Panc1 (cell line): Measurements from ENCODE around the gene ZC3H12C. TPM values are rescaled to one million over a fixed set of nuclear protein-coding genes. Genes with fewer than 3 reads are reported as not detected.

Source experiments
- ATAC-seq: fragments of 200-7000 bp; cut with Tn5 transposase; 2 replicates; pipeline ENCODE4 v1.9.1; 2020; ENCODE audit warnings: mild to moderate bottlenecking, moderate library complexity
- BruUV-seq: library from RNA; stranded (reverse); fragments of 400-500 nt; replicated peaks from 2 replicates; lab custom pipeline; 2021; lab: Mats Ljungman, UMichigan
- CTCF ChIA-PET: fragments of 300-600 bp; sonication (Branson Sonifier 250); formaldehyde crosslinking; loops from one replicate; lab custom pipeline; 2022; ENCODE audit warnings: antibody characterized with exemption; lab: Charles Lee
- POLR2A ChIA-PET: fragments of 300-600 bp; sonication (Branson Sonifier 250); formaldehyde crosslinking; loops from one replicate; lab custom pipeline; 2022; ENCODE audit warnings: antibody characterized with exemption; lab: Charles Lee
- DNase-seq: peaks from one replicate; pipeline ENCODE4 v3.0.0-alpha.2; 2010; ENCODE audit warnings: low read depth, low spot score
- H3K27ac ChIP-seq: 2 replicates; pipeline ENCODE4 v1.5.1; 2011; ENCODE audit warnings: mild to moderate bottlenecking, low read length, inconsistent platforms
- H3K27me3 ChIP-seq: fragments of 200-500 bp; sonication (Bioruptor generic); 2 replicates; pipeline ENCODE4 v1.6.0; 2014; ENCODE audit warnings: low read length, inconsistent platforms; ENCODE audit not compliant: control insufficient read depth, insufficient read depth
- H3K36me3 ChIP-seq: fragments of 200-500 bp; sonication (Bioruptor generic); 2 replicates; pipeline ENCODE4 v1.5.1; 2014; ENCODE audit warnings: inconsistent platforms, mild to moderate bottlenecking, low read length, moderate library complexity; ENCODE audit not compliant: control insufficient read depth, insufficient read depth
- H3K4me1 ChIP-seq: 2 replicates; pipeline ENCODE4 v1.5.1; 2011; ENCODE audit warnings: inconsistent platforms, mild to moderate bottlenecking, low read length, moderate library complexity; ENCODE audit not compliant: control insufficient read depth, insufficient read depth
- H3K4me3 ChIP-seq, 2 experiments: 2 replicates each; pipeline ENCODE4 v1.5.1; 2011 to 2012; ENCODE audit warnings: low read depth in 2 of 2, low read length in 2 of 2, mild to moderate bottlenecking in 2 of 2, inconsistent platforms in 1 of 2, moderate library complexity in 1 of 2
- H3K9me3 ChIP-seq: fragments of 200-500 bp; sonication (Bioruptor generic); 2 replicates; pipeline ENCODE4 v1.5.1; 2014; ENCODE audit warnings: low read depth, mild to moderate bottlenecking, inconsistent platforms, low read length, moderate library complexity; ENCODE audit not compliant: control insufficient read depth, insufficient read depth
- CTCF ChIP-seq: fragments of 450-650 bp; IDR thresholded peaks from 2 replicates; pipeline ENCODE4 v1.5.1; 2017; ENCODE audit warnings: mild to moderate bottlenecking
- POLR2AphosphoS5 ChIP-seq: IDR thresholded peaks from 2 replicates; pipeline ENCODE4 v1.6.1; 2012; ENCODE audit warnings: mild to moderate bottlenecking, low read depth, low read length, moderate library complexity
- SIN3A ChIP-seq: IDR thresholded peaks from 2 replicates; pipeline ENCODE4 v1.6.1; 2012; ENCODE audit warnings: low read depth, mild to moderate bottlenecking, low read length, moderate library complexity, borderline replicate concordance; ENCODE audit not compliant: insufficient read depth
- TCF7L2 ChIP-seq: IDR thresholded peaks from 2 replicates; pipeline ENCODE4 v1.6.1; 2011; ENCODE audit warnings: mild to moderate bottlenecking, low read depth, low read length, inconsistent platforms
- in situ Hi-C: cut with HindIII; loops from 2 replicates; pipeline ENCODE4 v1.10.0; 2016; ENCODE audit warnings: low sequenced_read_pairs, low pct_unique_long_range_greater_than_20kb
- intact Hi-C: fragments of 100-400 bp; cut with micrococcal nuclease; formaldehyde crosslinking; loops from one replicate; pipeline ENCODE4 v1.10.0; 2022; ENCODE audit not compliant: unreplicated experiment
- total RNA-seq: library from RNA; stranded (reverse); gene quantifications from one replicate; pipeline ENCODE4 v1.2.1, GENCODE V29; 2021; ENCODE audit not compliant: unreplicated experiment
- TF ChIP-seq, protein P1 (sequence below), 2 experiments: IDR thresholded peaks; 2 replicates each; pipeline ENCODE4 v1.6.1; 2011 to 2012; ENCODE audit warnings: low read depth in 2 of 2, control low read depth in 1 of 2, low read length in 1 of 2, mild to moderate bottlenecking in 1 of 2, moderate library complexity in 1 of 2; ENCODE audit not compliant: insufficient read depth in 1 of 2

Gene ZC3H12C
- total RNA-seq, 1 experiment from 2014 or later, result 13.5 TPM

- Histone ChIP-seq H3K27ac (no peak overlapping the region), H3K36me3 (no peaks in the 10 kb centered on the region), H3K4me1 (0 out of 2 replicates have a peak, but pooled peaks cover 1% of the 10 kb centered on the region), H3K27me3 (peaks cover 14% of the 10 kb centered on the region; the same call in 1 of the 2 replicates), H3K4me3 (no peak overlapping the region), H3K9me3 (no peaks in the 10 kb centered on the region)
- intact Hi-C loops (no loop called here), in situ Hi-C loops (no loop called here)
- ATAC-seq (no peak), DNase-seq (no peak)
- ChIA-PET POLR2A (no interaction called here), CTCF (no interaction called here)
- TF ChIP-seq POLR2AphosphoS5 (no peak), TCF7L2 (no peak)
- TF ChIP-seq, protein P1, sequence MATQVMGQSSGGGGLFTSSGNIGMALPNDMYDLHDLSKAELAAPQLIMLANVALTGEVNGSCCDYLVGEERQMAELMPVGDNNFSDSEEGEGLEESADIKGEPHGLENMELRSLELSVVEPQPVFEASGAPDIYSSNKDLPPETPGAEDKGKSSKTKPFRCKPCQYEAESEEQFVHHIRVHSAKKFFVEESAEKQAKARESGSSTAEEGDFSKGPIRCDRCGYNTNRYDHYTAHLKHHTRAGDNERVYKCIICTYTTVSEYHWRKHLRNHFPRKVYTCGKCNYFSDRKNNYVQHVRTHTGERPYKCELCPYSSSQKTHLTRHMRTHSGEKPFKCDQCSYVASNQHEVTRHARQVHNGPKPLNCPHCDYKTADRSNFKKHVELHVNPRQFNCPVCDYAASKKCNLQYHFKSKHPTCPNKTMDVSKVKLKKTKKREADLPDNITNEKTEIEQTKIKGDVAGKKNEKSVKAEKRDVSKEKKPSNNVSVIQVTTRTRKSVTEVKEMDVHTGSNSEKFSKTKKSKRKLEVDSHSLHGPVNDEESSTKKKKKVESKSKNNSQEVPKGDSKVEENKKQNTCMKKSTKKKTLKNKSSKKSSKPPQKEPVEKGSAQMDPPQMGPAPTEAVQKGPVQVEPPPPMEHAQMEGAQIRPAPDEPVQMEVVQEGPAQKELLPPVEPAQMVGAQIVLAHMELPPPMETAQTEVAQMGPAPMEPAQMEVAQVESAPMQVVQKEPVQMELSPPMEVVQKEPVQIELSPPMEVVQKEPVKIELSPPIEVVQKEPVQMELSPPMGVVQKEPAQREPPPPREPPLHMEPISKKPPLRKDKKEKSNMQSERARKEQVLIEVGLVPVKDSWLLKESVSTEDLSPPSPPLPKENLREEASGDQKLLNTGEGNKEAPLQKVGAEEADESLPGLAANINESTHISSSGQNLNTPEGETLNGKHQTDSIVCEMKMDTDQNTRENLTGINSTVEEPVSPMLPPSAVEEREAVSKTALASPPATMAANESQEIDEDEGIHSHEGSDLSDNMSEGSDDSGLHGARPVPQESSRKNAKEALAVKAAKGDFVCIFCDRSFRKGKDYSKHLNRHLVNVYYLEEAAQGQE (IDR thresholded peaks at IDR 0.05; ENCODE audit: insufficient read depth in 1 of 2, low read depth in 2 of 2, low read length in 1 of 2), result no peak
- no TSS peak for BruUV-seq
These were observed 6.3 kb upstream of the ZC3H12C start for GRCh38 chr11:110086892-110087309.

- no peaks in the 10 kb centered on the region for H3K36me3 ChIP-seq
- peaks cover 14% of the 10 kb centered on the region; the same call in 1 of the 2 replicates for H3K27me3 ChIP-seq
- H3K4me1 ChIP-seq, result 0 out of 2 replicates have a peak, but pooled peaks cover 5% of the 10 kb centered on the region
- ChIA-PET CTCF (no interaction called here), POLR2A (no interaction called here)
- H3K4me3 ChIP-seq, result no peak overlapping the region
- in situ Hi-C loops (no loop called here), intact Hi-C loops (no loop called here)
- no TSS peak for BruUV-seq
- no peak for DNase-seq
- no peak for ATAC-seq
- TF ChIP-seq CTCF, result no peak
- TF ChIP-seq, protein P1 (IDR thresholded peaks at IDR 0.05; ENCODE audit: insufficient read depth in 1 of 2, low read depth in 2 of 2, low read length in 1 of 2), result no peak
- TF ChIP-seq POLR2AphosphoS5, result no peak
- no peak for TF ChIP-seq TCF7L2
- TF ChIP-seq SIN3A, result no peak
- H3K9me3 ChIP-seq, result no peaks in the 10 kb centered on the region
- H3K27ac ChIP-seq, result no peak overlapping the region
These were observed 5.2 kb upstream of the ZC3H12C start for GRCh38 chr11:110087812-110088534.
